Measurements from ENCODE around the gene E2F7.

- TF ChIP-seq, protein P1, sequence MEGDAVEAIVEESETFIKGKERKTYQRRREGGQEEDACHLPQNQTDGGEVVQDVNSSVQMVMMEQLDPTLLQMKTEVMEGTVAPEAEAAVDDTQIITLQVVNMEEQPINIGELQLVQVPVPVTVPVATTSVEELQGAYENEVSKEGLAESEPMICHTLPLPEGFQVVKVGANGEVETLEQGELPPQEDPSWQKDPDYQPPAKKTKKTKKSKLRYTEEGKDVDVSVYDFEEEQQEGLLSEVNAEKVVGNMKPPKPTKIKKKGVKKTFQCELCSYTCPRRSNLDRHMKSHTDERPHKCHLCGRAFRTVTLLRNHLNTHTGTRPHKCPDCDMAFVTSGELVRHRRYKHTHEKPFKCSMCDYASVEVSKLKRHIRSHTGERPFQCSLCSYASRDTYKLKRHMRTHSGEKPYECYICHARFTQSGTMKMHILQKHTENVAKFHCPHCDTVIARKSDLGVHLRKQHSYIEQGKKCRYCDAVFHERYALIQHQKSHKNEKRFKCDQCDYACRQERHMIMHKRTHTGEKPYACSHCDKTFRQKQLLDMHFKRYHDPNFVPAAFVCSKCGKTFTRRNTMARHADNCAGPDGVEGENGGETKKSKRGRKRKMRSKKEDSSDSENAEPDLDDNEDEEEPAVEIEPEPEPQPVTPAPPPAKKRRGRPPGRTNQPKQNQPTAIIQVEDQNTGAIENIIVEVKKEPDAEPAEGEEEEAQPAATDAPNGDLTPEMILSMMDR (IDR thresholded peaks at IDR 0.05; ENCODE audit: poor library complexity, severe bottlenecking): no peak
- no peak for TF ChIP-seq EZH2 (IDR thresholded peaks at IDR 0.05; ENCODE audit: borderline replicate concordance, insufficient read depth, low read length, poor library complexity, severe bottlenecking)
- TF ChIP-seq EP300 (conservative IDR thresholded peaks at IDR 0.05; ENCODE audit: poor library complexity, severe bottlenecking): no peak
- TF ChIP-seq POLR2AphosphoS5 (IDR thresholded peaks at IDR 0.05): no peak
Measured at GRCh38 chr12:77062396-77062795, 3.0 kb downstream of the E2F7 start.

Data from neural cell (in vitro differentiated cells).